A549 (cell line): ENCODE data around the gene GUCY1A1.

Experiments
- CEBPB ChIP-seq, 2 experiments: fragments of >200 bp in 1 of 2; sonication (Bioruptor Twin) in 1 of 2; formaldehyde crosslinking in 1 of 2; IDR thresholded peaks; 2 replicates each; pipeline ENCODE4 v1.6.1; 2012 to 2016
- HOXA7 ChIP-seq: fragments of 250-450 bp; sonication (Bioruptor Pico); IDR thresholded peaks from 2 replicates; pipeline ENCODE4 v1.5.0; 2020; ENCODE audit warnings: mild to moderate bottlenecking, moderate library complexity
- POLR2A ChIP-seq: IDR thresholded peaks from 2 replicates; pipeline ENCODE4 v1.6.1; 2012; ENCODE audit warnings: mild to moderate bottlenecking, low read length
- TF ChIP-seq, protein P1 (sequence below): fragments of >200 bp; sonication (Bioruptor Twin); formaldehyde crosslinking; IDR thresholded peaks from 3 replicates; pipeline ENCODE4 v1.5.1; 2016

DNA sequence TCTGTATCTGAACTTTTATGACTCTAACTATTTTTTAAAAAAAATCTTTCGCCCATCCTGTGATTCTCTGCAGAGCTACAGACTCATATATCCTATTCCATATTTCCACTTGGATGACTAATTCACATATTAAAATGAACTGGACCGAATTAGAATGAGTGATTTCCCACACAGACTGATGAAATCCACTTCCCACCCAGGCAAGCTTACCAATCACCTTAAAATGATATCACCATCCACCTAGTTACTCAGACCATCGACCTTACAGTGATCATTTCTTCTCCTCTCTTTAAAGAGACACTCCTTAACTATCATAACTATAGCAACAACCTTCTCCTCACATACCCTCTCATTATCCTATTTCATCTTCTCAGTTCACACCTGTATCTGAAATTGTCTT lies 58.1 kb downstream of the GUCY1A1 start:
- TF ChIP-seq, protein P1, sequence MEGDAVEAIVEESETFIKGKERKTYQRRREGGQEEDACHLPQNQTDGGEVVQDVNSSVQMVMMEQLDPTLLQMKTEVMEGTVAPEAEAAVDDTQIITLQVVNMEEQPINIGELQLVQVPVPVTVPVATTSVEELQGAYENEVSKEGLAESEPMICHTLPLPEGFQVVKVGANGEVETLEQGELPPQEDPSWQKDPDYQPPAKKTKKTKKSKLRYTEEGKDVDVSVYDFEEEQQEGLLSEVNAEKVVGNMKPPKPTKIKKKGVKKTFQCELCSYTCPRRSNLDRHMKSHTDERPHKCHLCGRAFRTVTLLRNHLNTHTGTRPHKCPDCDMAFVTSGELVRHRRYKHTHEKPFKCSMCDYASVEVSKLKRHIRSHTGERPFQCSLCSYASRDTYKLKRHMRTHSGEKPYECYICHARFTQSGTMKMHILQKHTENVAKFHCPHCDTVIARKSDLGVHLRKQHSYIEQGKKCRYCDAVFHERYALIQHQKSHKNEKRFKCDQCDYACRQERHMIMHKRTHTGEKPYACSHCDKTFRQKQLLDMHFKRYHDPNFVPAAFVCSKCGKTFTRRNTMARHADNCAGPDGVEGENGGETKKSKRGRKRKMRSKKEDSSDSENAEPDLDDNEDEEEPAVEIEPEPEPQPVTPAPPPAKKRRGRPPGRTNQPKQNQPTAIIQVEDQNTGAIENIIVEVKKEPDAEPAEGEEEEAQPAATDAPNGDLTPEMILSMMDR = no peak
- TF ChIP-seq HOXA7 (CRISPR knock-in tag) = no peak
- no peak for TF ChIP-seq CEBPB (IDR thresholded peaks at IDR 0.05)
- TF ChIP-seq POLR2A = no peak
